Astrocyte of the cerebellum (primary cell): ENCODE results near the gene GINS3.
A peak's percentile ranks its signal among the peaks of the same experiment; 100 is the strongest.
"Not testable (repeated sequence)": the region's sequence is repeated elsewhere in the genome, so short reads cannot be mapped to it uniquely, and the experiment has no call there.

Source experiments
- DNase-seq: peaks from one replicate; pipeline ENCODE4 v3.0.0-alpha.2; 2011; ENCODE audit warnings: low read depth
- H3K4me3 ChIP-seq: 2 replicates; pipeline ENCODE4 v1.5.1; 2011; ENCODE audit warnings: mild to moderate bottlenecking, low read depth, low read length, moderate library complexity
- CTCF ChIP-seq: IDR thresholded peaks from 2 replicates; pipeline ENCODE4 v1.5.1; 2012; ENCODE audit warnings: low read length, low read depth, moderate library complexity, mild to moderate bottlenecking; ENCODE audit errors: missing control alignments
- in situ Hi-C: cut with HindIII; loops from 2 replicates; pipeline ENCODE4 v1.10.0; 2017; ENCODE audit warnings: low sequenced_read_pairs

Gene GINS3

GRCh38 chr16:58384437-58385055 lies 7.7 kb upstream of the GINS3 start:
- H3K4me3 ChIP-seq: no peak overlapping the region
- no peak for DNase-seq
- no peak for TF ChIP-seq CTCF
- in situ Hi-C loops: no loop called here

GRCh38 chr16:58385218-58385773 lies 7.0 kb upstream of the GINS3 start:
- in situ Hi-C loops: no loop called here
- TF ChIP-seq CTCF: no peak
- H3K4me3 ChIP-seq: no peak overlapping the region
- DNase-seq: no peak

GRCh38 chr16:58389724-58390123 lies 2.5 kb upstream of the GINS3 start:
- H3K4me3 ChIP-seq: no peak overlapping the region
- in situ Hi-C loops: no loop called here

GRCh38 chr16:58393138-58393504 lies 850 bp downstream of the GINS3 start:
- no peak for TF ChIP-seq CTCF
- in situ Hi-C loops: no loop called here
- H3K4me3 ChIP-seq: peak overlapping the region; percentile 62
- no peak for DNase-seq

More at GRCh38 chr16:58389724-58390123, 2.5 kb upstream of the GINS3 start:
- no peak for TF ChIP-seq CTCF
- DNase-seq: no peak

- DNase-seq, H3K4me3 ChIP-seq, in situ Hi-C loops: not testable (repeated sequence)
Observed at GRCh38 chr16:58396897-58397296, 4.6 kb downstream of the GINS3 start.

GRCh38 chr16:58399718-58400633 lies 7.7 kb downstream of the GINS3 start:
- no peak for DNase-seq
- TF ChIP-seq CTCF: no peak
- in situ Hi-C loops: loop anchor here (5.0 kb wide), 1 partner anchor 52 kb away; no protein-coding TSS in a partner anchor
- H3K4me3 ChIP-seq: no peak overlapping the region

GRCh38 chr16:58401305-58401704 lies 9.0 kb downstream of the GINS3 start:
- H3K4me3 ChIP-seq, DNase-seq: not testable (repeated sequence)
- in situ Hi-C loops: loop anchor here (5.0 kb wide), 1 partner anchor 51 kb away; no protein-coding TSS in a partner anchor
